ENCODE data around the gene ATG10. TPM values are rescaled to one million over a fixed set of nuclear protein-coding genes. Genes with fewer than 3 reads are reported as not detected.

Gene ATG10
- total RNA-seq, 1 donor from 2014 or later = 8.4 TPM

- H3K27me3 ChIP-seq (ENCODE audit: control insufficient read depth in 3 of 3, insufficient read depth in 3 of 3, low read length in 3 of 3) = no peaks in the 10 kb centered on the region
- no peak overlapping the region for H3K27ac ChIP-seq (ENCODE audit: low read depth, low read length)
- no peaks in the 10 kb centered on the region for H3K9me3 ChIP-seq (ENCODE audit: control insufficient read depth in 3 of 3, low read length in 3 of 3)
- H3K4me3 ChIP-seq (ENCODE audit: low read length in 3 of 3) = no peak overlapping the region
- no peak overlapping the region for H3K9ac ChIP-seq (ENCODE audit: low read depth in 1 of 3, low read length in 3 of 3)
- H3K4me1 ChIP-seq (ENCODE audit: control insufficient read depth in 3 of 3, insufficient read depth in 3 of 3, low read length in 3 of 3) = peaks cover 0 to 2% (median 0%) of the 10 kb centered on the region in 3 donors
- no peaks in the 10 kb centered on the region for H3K36me3 ChIP-seq (ENCODE audit: control insufficient read depth in 3 of 3, insufficient read depth in 3 of 3, low read length in 3 of 3)
Observed at GRCh38 chr5:82222597-82223574, 251.1 kb downstream of the ATG10 start.

GRCh38 chr5:82225525-82226172 is 253.8 kb downstream of the ATG10 start:
- no peak overlapping the region for H3K9ac ChIP-seq (ENCODE audit: low read depth in 1 of 3, low read length in 3 of 3)
- H3K27ac ChIP-seq (ENCODE audit: low read depth, low read length) = no peak overlapping the region
- no peaks in the 10 kb centered on the region for H3K27me3 ChIP-seq (ENCODE audit: control insufficient read depth in 3 of 3, insufficient read depth in 3 of 3, low read length in 3 of 3)
- H3K36me3 ChIP-seq (ENCODE audit: control insufficient read depth in 3 of 3, insufficient read depth in 3 of 3, low read length in 3 of 3) = no peaks in the 10 kb centered on the region
- peaks cover 0 to 2% (median 0%) of the 10 kb centered on the region in 3 donors for H3K4me1 ChIP-seq (ENCODE audit: control insufficient read depth in 3 of 3, insufficient read depth in 3 of 3, low read length in 3 of 3)
- peak overlapping the region in 1 of 3 donors; percentile 42 for H3K4me3 ChIP-seq (ENCODE audit: low read length in 3 of 3)
- H3K9me3 ChIP-seq (ENCODE audit: control insufficient read depth in 3 of 3, low read length in 3 of 3) = no peaks in the 10 kb centered on the region

GRCh38 chr5:82234885-82235284 is 263.1 kb downstream of the ATG10 start:
- no peaks in the 10 kb centered on the region for H3K9me3 ChIP-seq (ENCODE audit: control insufficient read depth in 3 of 3, low read length in 3 of 3)
- no peak overlapping the region for H3K4me3 ChIP-seq (ENCODE audit: low read length in 3 of 3)
- H3K4me1 ChIP-seq (ENCODE audit: control insufficient read depth in 3 of 3, insufficient read depth in 3 of 3, low read length in 3 of 3) = no peaks in the 10 kb centered on the region
- no peak overlapping the region for H3K9ac ChIP-seq (ENCODE audit: low read depth in 1 of 3, low read length in 3 of 3)
- H3K27me3 ChIP-seq (ENCODE audit: control insufficient read depth in 3 of 3, insufficient read depth in 3 of 3, low read length in 3 of 3) = no peaks in the 10 kb centered on the region
- H3K27ac ChIP-seq (ENCODE audit: low read depth, low read length) = no peak overlapping the region
- no peaks in the 10 kb centered on the region for H3K36me3 ChIP-seq (ENCODE audit: control insufficient read depth in 3 of 3, insufficient read depth in 3 of 3, low read length in 3 of 3)

GRCh38 chr5:82244151-82244550 is 272.3 kb downstream of the ATG10 start:
- Histone ChIP-seq H3K27me3 (ENCODE audit: control insufficient read depth in 3 of 3, insufficient read depth in 3 of 3, low read length in 3 of 3) (no peaks in the 10 kb centered on the region), H3K4me3 (ENCODE audit: low read length in 3 of 3) (no peak overlapping the region)

GRCh38 chr5:82244854-82245635 is 273.2 kb downstream of the ATG10 start:
- Histone ChIP-seq H3K27me3 (ENCODE audit: control insufficient read depth in 3 of 3, insufficient read depth in 3 of 3, low read length in 3 of 3) (no peaks in the 10 kb centered on the region), H3K4me3 (ENCODE audit: low read length in 3 of 3) (no peak overlapping the region), H3K36me3 (ENCODE audit: control insufficient read depth in 3 of 3, insufficient read depth in 3 of 3, low read length in 3 of 3) (no peaks in the 10 kb centered on the region), H3K9me3 (ENCODE audit: control insufficient read depth in 3 of 3, low read length in 3 of 3) (no peaks in the 10 kb centered on the region), H3K4me1 (ENCODE audit: control insufficient read depth in 3 of 3, insufficient read depth in 3 of 3, low read length in 3 of 3) (no peaks in the 10 kb centered on the region), H3K9ac (ENCODE audit: low read depth in 1 of 3, low read length in 3 of 3) (no peak overlapping the region), H3K27ac (ENCODE audit: low read depth, low read length) (no peak overlapping the region)

More at GRCh38 chr5:82244151-82244550, 272.3 kb downstream of the ATG10 start:
- Histone ChIP-seq H3K9me3 (ENCODE audit: control insufficient read depth in 3 of 3, low read length in 3 of 3) (no peaks in the 10 kb centered on the region), H3K36me3 (ENCODE audit: control insufficient read depth in 3 of 3, insufficient read depth in 3 of 3, low read length in 3 of 3) (no peaks in the 10 kb centered on the region), H3K27ac (ENCODE audit: low read depth, low read length) (no peak overlapping the region), H3K4me1 (ENCODE audit: control insufficient read depth in 3 of 3, insufficient read depth in 3 of 3, low read length in 3 of 3) (no peaks in the 10 kb centered on the region), H3K9ac (ENCODE audit: low read depth in 1 of 3, low read length in 3 of 3) (no peak overlapping the region)

GRCh38 chr5:82246960-82247574 is 275.2 kb downstream of the ATG10 start:
- H3K36me3 ChIP-seq (ENCODE audit: control insufficient read depth in 3 of 3, insufficient read depth in 3 of 3, low read length in 3 of 3) = no peaks in the 10 kb centered on the region
- no peak overlapping the region for H3K9ac ChIP-seq (ENCODE audit: low read depth in 1 of 3, low read length in 3 of 3)
- no peaks in the 10 kb centered on the region for H3K4me1 ChIP-seq (ENCODE audit: control insufficient read depth in 3 of 3, insufficient read depth in 3 of 3, low read length in 3 of 3)
- no peaks in the 10 kb centered on the region for H3K27me3 ChIP-seq (ENCODE audit: control insufficient read depth in 3 of 3, insufficient read depth in 3 of 3, low read length in 3 of 3)
- H3K27ac ChIP-seq (ENCODE audit: low read depth, low read length) = no peak overlapping the region
- H3K9me3 ChIP-seq (ENCODE audit: control insufficient read depth in 3 of 3, low read length in 3 of 3) = no peaks in the 10 kb centered on the region
- H3K4me3 ChIP-seq (ENCODE audit: low read length in 3 of 3) = no peak overlapping the region

GRCh38 chr5:82252744-82253143 is 280.9 kb downstream of the ATG10 start:
- no peak overlapping the region for H3K9ac ChIP-seq (ENCODE audit: low read depth in 1 of 3, low read length in 3 of 3)
- H3K9me3 ChIP-seq (ENCODE audit: control insufficient read depth in 3 of 3, low read length in 3 of 3) = no peaks in the 10 kb centered on the region
- no peak overlapping the region for H3K27ac ChIP-seq (ENCODE audit: low read depth, low read length)
- H3K4me1 ChIP-seq (ENCODE audit: control insufficient read depth in 3 of 3, insufficient read depth in 3 of 3, low read length in 3 of 3) = no peaks in the 10 kb centered on the region
- peaks cover 0 to 3% (median 0%) of the 10 kb centered on the region in 3 donors for H3K36me3 ChIP-seq (ENCODE audit: control insufficient read depth in 3 of 3, insufficient read depth in 3 of 3, low read length in 3 of 3)
- no peak overlapping the region for H3K4me3 ChIP-seq (ENCODE audit: low read length in 3 of 3)
- no peaks in the 10 kb centered on the region for H3K27me3 ChIP-seq (ENCODE audit: control insufficient read depth in 3 of 3, insufficient read depth in 3 of 3, low read length in 3 of 3)

GRCh38 chr5:82255844-82256243 is 284.0 kb downstream of the ATG10 start:
- no peak overlapping the region for H3K9ac ChIP-seq (ENCODE audit: low read depth in 1 of 3, low read length in 3 of 3)
- no peak overlapping the region for H3K27ac ChIP-seq (ENCODE audit: low read depth, low read length)
- H3K9me3 ChIP-seq (ENCODE audit: control insufficient read depth in 3 of 3, low read length in 3 of 3) = no peaks in the 10 kb centered on the region
- peaks cover 0 to 3% (median 0%) of the 10 kb centered on the region in 3 donors for H3K36me3 ChIP-seq (ENCODE audit: control insufficient read depth in 3 of 3, insufficient read depth in 3 of 3, low read length in 3 of 3)
- H3K4me1 ChIP-seq (ENCODE audit: control insufficient read depth in 3 of 3, insufficient read depth in 3 of 3, low read length in 3 of 3) = no peaks in the 10 kb centered on the region
- no peak overlapping the region for H3K4me3 ChIP-seq (ENCODE audit: low read length in 3 of 3)
- no peaks in the 10 kb centered on the region for H3K27me3 ChIP-seq (ENCODE audit: control insufficient read depth in 3 of 3, insufficient read depth in 3 of 3, low read length in 3 of 3)

GRCh38 chr5:82257247-82257646 is 285.4 kb downstream of the ATG10 start:
- Histone ChIP-seq H3K27me3 (ENCODE audit: control insufficient read depth in 3 of 3, insufficient read depth in 3 of 3, low read length in 3 of 3) (no peaks in the 10 kb centered on the region), H3K4me1 (ENCODE audit: control insufficient read depth in 3 of 3, insufficient read depth in 3 of 3, low read length in 3 of 3) (no peaks in the 10 kb centered on the region), H3K9ac (ENCODE audit: low read depth in 1 of 3, low read length in 3 of 3) (no peak overlapping the region), H3K27ac (ENCODE audit: low read depth, low read length) (no peak overlapping the region), H3K36me3 (ENCODE audit: control insufficient read depth in 3 of 3, insufficient read depth in 3 of 3, low read length in 3 of 3) (peaks cover 0 to 3% (median 0%) of the 10 kb centered on the region in 3 donors), H3K9me3 (ENCODE audit: control insufficient read depth in 3 of 3, low read length in 3 of 3) (no peaks in the 10 kb centered on the region), H3K4me3 (ENCODE audit: low read length in 3 of 3) (no peak overlapping the region)
